Panc1 (cell line): ENCODE measurements around the gene FAM53B.

Experiments
- CTCF ChIP-seq: fragments of 450-650 bp; IDR thresholded peaks from 2 replicates; pipeline ENCODE4 v1.5.1; 2017; ENCODE audit warnings: mild to moderate bottlenecking
- POLR2AphosphoS5 ChIP-seq: IDR thresholded peaks from 2 replicates; pipeline ENCODE4 v1.6.1; 2012; ENCODE audit warnings: mild to moderate bottlenecking, low read depth, low read length, moderate library complexity
- REST ChIP-seq, 2 experiments: IDR thresholded peaks; 2 replicates each; pipeline ENCODE4 v1.6.1; 2011 to 2012; ENCODE audit warnings: low read depth in 2 of 2, control low read depth in 1 of 2, low read length in 1 of 2, mild to moderate bottlenecking in 1 of 2, moderate library complexity in 1 of 2; ENCODE audit not compliant: insufficient read depth in 1 of 2
- SIN3A ChIP-seq: IDR thresholded peaks from 2 replicates; pipeline ENCODE4 v1.6.1; 2012; ENCODE audit warnings: low read depth, mild to moderate bottlenecking, low read length, moderate library complexity, borderline replicate concordance; ENCODE audit not compliant: insufficient read depth
- TCF7L2 ChIP-seq: IDR thresholded peaks from 2 replicates; pipeline ENCODE4 v1.6.1; 2011; ENCODE audit warnings: mild to moderate bottlenecking, low read depth, low read length, inconsistent platforms

- no peak for TF ChIP-seq CTCF
- TF ChIP-seq TCF7L2 = no peak
- TF ChIP-seq POLR2AphosphoS5 = no peak
- TF ChIP-seq REST (IDR thresholded peaks at IDR 0.05; ENCODE audit: insufficient read depth in 1 of 2, low read depth in 2 of 2, low read length in 1 of 2) = no peak
- TF ChIP-seq SIN3A = no peak
Measured at GRCh38 chr10:124579011-124579399, 165.2 kb downstream of the FAM53B start.
